GM18867 (cell line): ENCODE measurements around the gene ANXA10.

ENCODE experiments used
- ATAC-seq: cut with Tn5 transposase; IDR thresholded peaks from one replicate; pipeline ENCODE4 v1.9.1; 2021; ENCODE audit warnings: mild to moderate bottlenecking, moderate library complexity; ENCODE audit not compliant: unreplicated experiment

The ANXA10 gene

GRCh38 chr4:168220893-168221292 is 128.6 kb downstream of the ANXA10 start:
- no peak for ATAC-seq

GRCh38 chr4:168221301-168221700 is 129.0 kb downstream of the ANXA10 start:
- ATAC-seq, result no peak
